22Rv1 (cell line): Measurements from ENCODE around the gene MAP3K21.

Experiments
- CTCF ChIP-seq: fragments of 450-650 bp; IDR thresholded peaks from 2 replicates; pipeline ENCODE4 v1.5.1; 2017; ENCODE audit warnings: mild to moderate bottlenecking
- ZFX ChIP-seq: fragments of 450-650 bp; IDR thresholded peaks from 2 replicates; pipeline ENCODE4 v1.6.1; 2017; ENCODE audit warnings: antibody characterized with exemption, borderline replicate concordance

GRCh38 chr1:233387585-233387984, 60.1 kb downstream of the MAP3K21 start:
- no peak for TF ChIP-seq CTCF
- TF ChIP-seq ZFX: no peak
